ENCODE results near the gene EHMT1.
"Not testable (repeated sequence)": the region's sequence is repeated elsewhere in the genome, so short reads cannot be mapped to it uniquely, and the experiment has no call there.

Gene EHMT1

GRCh38 chr9:137876781-137877386 is 258.1 kb downstream of the EHMT1 start:
- H3K4me3 ChIP-seq (ENCODE audit: low read length in 2 of 2), result no peak overlapping the region
- H3K36me3 ChIP-seq (ENCODE audit: control insufficient read depth in 2 of 2, insufficient read depth in 2 of 2, low read length in 2 of 2), result no peaks in the 10 kb centered on the region
- H3K9ac ChIP-seq (ENCODE audit: low read length in 2 of 2), result no peak overlapping the region
- H3K27ac ChIP-seq (ENCODE audit: low read length), result no peak overlapping the region
- H3K4me1 ChIP-seq (ENCODE audit: control insufficient read depth, insufficient read depth, low read length), result peaks cover 5% of the 10 kb centered on the region
- H3K9me3 ChIP-seq (ENCODE audit: control insufficient read depth in 2 of 2, low read length in 2 of 2), result no peaks in the 10 kb centered on the region
- peaks cover 35 to 38% of the 10 kb centered on the region in 2 donors for H3K27me3 ChIP-seq (ENCODE audit: control insufficient read depth in 1 of 2, insufficient read depth in 2 of 2, low read length in 2 of 2)

DNA sequence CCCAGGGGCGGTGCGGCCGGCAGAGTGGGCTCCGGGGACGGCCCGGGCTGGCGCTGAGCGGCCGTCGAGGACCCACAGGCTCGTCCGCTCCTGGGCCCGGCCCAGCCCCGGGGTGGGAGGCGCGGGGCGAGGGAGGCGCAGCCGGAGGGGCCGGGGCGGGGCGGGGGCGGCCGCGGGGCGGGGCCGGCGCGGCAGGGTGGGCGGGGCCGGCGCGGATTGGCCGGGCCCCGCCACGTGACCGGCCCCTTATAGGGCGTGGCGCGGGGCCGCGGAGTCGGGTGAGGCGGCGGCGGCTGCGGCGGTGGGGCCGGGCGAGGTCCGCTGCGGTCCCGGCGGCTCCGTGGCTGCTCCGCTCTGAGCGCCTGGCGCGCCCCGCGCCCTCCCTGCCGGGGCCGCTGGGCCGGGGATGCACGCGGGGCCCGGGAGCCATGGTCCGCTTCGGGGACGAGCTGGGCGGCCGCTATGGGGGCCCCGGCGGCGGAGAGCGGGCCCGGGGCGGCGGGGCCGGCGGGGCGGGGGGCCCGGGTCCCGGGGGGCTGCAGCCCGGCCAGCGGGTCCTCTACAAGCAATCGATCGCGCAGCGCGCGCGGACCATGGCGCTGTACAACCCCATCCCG is 258.8 kb downstream of the EHMT1 start, which contains the start of gene CACNA1B:
Gene CACNA1B (plus strand): TSS at position 277 of the 617 bp plus-strand sequence. CDS start 152 bp downstream, at position 429.
- H3K27ac ChIP-seq (ENCODE audit: low read length); H3K4me1 ChIP-seq (ENCODE audit: control insufficient read depth, insufficient read depth, low read length); H3K9ac ChIP-seq (ENCODE audit: low read length in 2 of 2); H3K36me3 ChIP-seq (ENCODE audit: control insufficient read depth in 2 of 2, insufficient read depth in 2 of 2, low read length in 2 of 2); H3K9me3 ChIP-seq (ENCODE audit: control insufficient read depth in 2 of 2, low read length in 2 of 2): not testable (repeated sequence)
- Histone ChIP-seq H3K4me3 (ENCODE audit: low read length in 2 of 2) (peak within 1 kb of the TSS; percentile 31 to 68), H3K27me3 (ENCODE audit: control insufficient read depth in 1 of 2, insufficient read depth in 2 of 2, low read length in 2 of 2) (peaks cover 34 to 35% of the 10 kb centered on the region in 2 donors)

GRCh38 chr9:137878146-137878941 is 259.5 kb downstream of the EHMT1 start:
- H3K9ac ChIP-seq (ENCODE audit: low read length in 2 of 2), result no peak overlapping the region
- no peaks in the 10 kb centered on the region for H3K36me3 ChIP-seq (ENCODE audit: control insufficient read depth in 2 of 2, insufficient read depth in 2 of 2, low read length in 2 of 2)
- H3K4me3 ChIP-seq (ENCODE audit: low read length in 2 of 2), result peak overlapping the region; percentile 31 to 68
- H3K9me3 ChIP-seq (ENCODE audit: control insufficient read depth in 2 of 2, low read length in 2 of 2), result no peaks in the 10 kb centered on the region
- peaks cover 34 to 35% of the 10 kb centered on the region in 2 donors for H3K27me3 ChIP-seq (ENCODE audit: control insufficient read depth in 1 of 2, insufficient read depth in 2 of 2, low read length in 2 of 2)
- peaks cover 5% of the 10 kb centered on the region for H3K4me1 ChIP-seq (ENCODE audit: control insufficient read depth, insufficient read depth, low read length)
- H3K27ac ChIP-seq (ENCODE audit: low read length), result no peak overlapping the region

DNA sequence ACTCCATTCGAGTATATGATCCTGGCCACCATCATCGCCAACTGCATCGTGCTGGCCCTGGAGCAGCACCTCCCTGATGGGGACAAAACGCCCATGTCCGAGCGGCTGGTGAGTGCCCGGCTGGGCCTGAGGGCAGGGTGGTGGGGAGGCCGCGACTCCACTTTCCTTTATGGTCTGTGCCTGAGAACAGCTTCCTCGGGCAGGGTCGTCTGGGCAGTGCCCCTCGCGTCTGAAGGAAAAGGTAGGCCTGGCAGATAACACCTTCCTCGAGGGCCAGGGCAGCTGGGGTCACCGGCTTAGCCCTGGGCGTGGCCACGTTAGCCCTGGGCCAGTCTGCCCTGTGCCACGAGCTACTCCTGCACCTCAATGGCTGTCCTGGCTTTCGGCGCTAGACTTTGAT is 260.2 kb downstream of the EHMT1 start:
- no peak overlapping the region for H3K27ac ChIP-seq (ENCODE audit: low read length)
- peaks cover 5% of the 10 kb centered on the region for H3K4me1 ChIP-seq (ENCODE audit: control insufficient read depth, insufficient read depth, low read length)
- H3K4me3 ChIP-seq (ENCODE audit: low read length in 2 of 2), result no peak overlapping the region
- no peaks in the 10 kb centered on the region for H3K36me3 ChIP-seq (ENCODE audit: control insufficient read depth in 2 of 2, insufficient read depth in 2 of 2, low read length in 2 of 2)
- H3K9me3 ChIP-seq (ENCODE audit: control insufficient read depth in 2 of 2, low read length in 2 of 2), result no peaks in the 10 kb centered on the region
- no peak overlapping the region for H3K9ac ChIP-seq (ENCODE audit: low read length in 2 of 2)
- peaks cover 34 to 35% of the 10 kb centered on the region in 2 donors for H3K27me3 ChIP-seq (ENCODE audit: control insufficient read depth in 1 of 2, insufficient read depth in 2 of 2, low read length in 2 of 2)

DNA sequence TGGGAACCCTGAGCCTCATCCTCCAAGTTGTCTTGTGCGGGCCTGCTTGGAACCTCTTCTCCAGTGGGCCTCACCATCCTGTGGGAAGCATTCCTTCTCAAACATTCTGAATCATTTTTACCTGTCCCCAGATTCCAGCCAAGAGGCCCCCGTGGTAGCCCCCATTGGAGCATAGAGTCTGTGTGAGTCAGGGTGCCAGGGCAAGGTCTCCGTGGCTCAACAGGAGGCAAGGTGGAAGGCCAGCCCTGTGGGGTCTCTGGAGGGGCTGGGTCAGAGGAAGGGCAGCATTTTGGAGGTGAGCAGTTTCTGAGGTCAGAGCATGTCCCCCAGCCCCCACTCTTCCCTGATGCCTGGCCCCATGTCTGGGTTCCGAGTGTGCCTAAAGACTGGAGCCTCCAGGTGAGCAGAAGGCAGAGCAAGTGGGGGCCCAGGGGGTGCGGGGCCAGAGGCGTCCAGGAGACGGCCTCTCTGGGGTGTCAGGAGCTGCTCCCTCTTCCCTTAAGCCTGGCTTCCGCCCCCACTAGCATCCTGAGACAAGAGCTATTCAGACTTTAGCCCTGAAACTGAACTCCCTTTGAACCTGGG is 260.9 kb downstream of the EHMT1 start:
- H3K9me3 ChIP-seq (ENCODE audit: control insufficient read depth in 2 of 2, low read length in 2 of 2), result no peaks in the 10 kb centered on the region
- peaks cover 5% of the 10 kb centered on the region for H3K4me1 ChIP-seq (ENCODE audit: control insufficient read depth, insufficient read depth, low read length)
- H3K27ac ChIP-seq (ENCODE audit: low read length), result no peak overlapping the region
- no peak overlapping the region for H3K4me3 ChIP-seq (ENCODE audit: low read length in 2 of 2)
- no peaks in the 10 kb centered on the region for H3K36me3 ChIP-seq (ENCODE audit: control insufficient read depth in 2 of 2, insufficient read depth in 2 of 2, low read length in 2 of 2)
- H3K27me3 ChIP-seq (ENCODE audit: control insufficient read depth in 1 of 2, insufficient read depth in 2 of 2, low read length in 2 of 2), result peaks cover 34 to 35% of the 10 kb centered on the region in 2 donors
- H3K9ac ChIP-seq (ENCODE audit: low read length in 2 of 2), result no peak overlapping the region

- no peak overlapping the region for H3K9ac ChIP-seq (ENCODE audit: low read length in 2 of 2)
- H3K27me3 ChIP-seq (ENCODE audit: control insufficient read depth in 1 of 2, insufficient read depth in 2 of 2, low read length in 2 of 2), result peaks cover 30 to 35% of the 10 kb centered on the region in 2 donors
- no peak overlapping the region for H3K27ac ChIP-seq (ENCODE audit: low read length)
- H3K4me3 ChIP-seq (ENCODE audit: low read length in 2 of 2), result no peak overlapping the region
- no peaks in the 10 kb centered on the region for H3K36me3 ChIP-seq (ENCODE audit: control insufficient read depth in 2 of 2, insufficient read depth in 2 of 2, low read length in 2 of 2)
- H3K9me3 ChIP-seq (ENCODE audit: control insufficient read depth in 2 of 2, low read length in 2 of 2), result no peaks in the 10 kb centered on the region
- peaks cover 5% of the 10 kb centered on the region for H3K4me1 ChIP-seq (ENCODE audit: control insufficient read depth, insufficient read depth, low read length)
These were observed 261.6 kb downstream of the EHMT1 start for GRCh38 chr9:137880160-137880975.

GRCh38 chr9:137880976-137881530 is 262.2 kb downstream of the EHMT1 start:
- Histone ChIP-seq H3K27me3 (ENCODE audit: control insufficient read depth in 1 of 2, insufficient read depth in 2 of 2, low read length in 2 of 2) (peaks cover 23 to 35% of the 10 kb centered on the region in 2 donors), H3K4me1 (ENCODE audit: control insufficient read depth, insufficient read depth, low read length) (peaks cover 5% of the 10 kb centered on the region), H3K4me3 (ENCODE audit: low read length in 2 of 2) (no peak overlapping the region)

DNA sequence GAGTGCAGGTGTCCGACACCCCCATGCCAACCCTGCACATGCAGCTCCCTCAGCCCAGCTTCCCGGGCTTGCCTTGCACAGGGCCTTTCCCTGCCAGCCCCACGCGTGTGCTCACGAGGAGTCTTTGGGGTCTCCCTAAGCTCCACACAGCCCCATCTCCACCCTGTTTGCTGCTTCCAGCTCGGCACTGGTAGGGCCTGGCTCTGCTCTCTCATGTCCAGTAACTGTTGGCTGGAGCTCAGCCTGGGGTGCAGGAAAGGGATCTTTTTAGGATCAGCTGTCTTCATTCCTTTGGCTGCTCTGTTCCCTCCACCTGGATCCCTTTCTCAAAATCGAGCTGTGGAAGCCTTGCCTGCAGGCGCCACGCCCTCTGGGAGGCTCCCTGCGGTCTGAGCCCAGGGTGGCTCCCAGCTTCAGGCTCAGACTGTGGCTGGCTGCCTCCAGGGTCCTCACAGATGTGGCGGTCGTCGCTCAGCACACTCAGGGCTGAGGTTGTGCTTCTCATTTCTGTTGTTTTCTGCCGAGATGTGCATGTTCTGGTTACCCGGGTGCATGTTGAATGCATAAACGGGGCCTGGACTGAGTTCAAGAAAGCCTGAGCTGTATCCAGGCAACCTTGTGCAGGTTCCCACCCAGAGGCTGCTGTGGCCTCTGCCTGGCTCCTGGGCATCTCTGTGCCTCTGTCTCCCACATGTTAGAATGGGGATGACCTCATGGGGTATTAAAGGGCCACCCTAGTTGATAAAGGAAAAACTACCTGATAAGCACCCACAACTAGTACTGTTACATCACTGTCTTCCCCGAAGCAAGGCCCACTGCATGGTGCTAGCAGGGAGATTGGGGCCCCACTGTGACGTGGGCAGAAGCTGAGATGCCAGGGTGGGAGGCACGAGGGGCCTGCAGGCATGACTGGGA is 263.0 kb downstream of the EHMT1 start:
- no peaks in the 10 kb centered on the region for H3K36me3 ChIP-seq (ENCODE audit: control insufficient read depth in 2 of 2, insufficient read depth in 2 of 2, low read length in 2 of 2)
- H3K9me3 ChIP-seq (ENCODE audit: control insufficient read depth in 2 of 2, low read length in 2 of 2), result no peaks in the 10 kb centered on the region
- peaks cover 5% of the 10 kb centered on the region for H3K4me1 ChIP-seq (ENCODE audit: control insufficient read depth, insufficient read depth, low read length)
- no peak overlapping the region for H3K4me3 ChIP-seq (ENCODE audit: low read length in 2 of 2)
- peaks cover 16 to 28% of the 10 kb centered on the region in 2 donors for H3K27me3 ChIP-seq (ENCODE audit: control insufficient read depth in 1 of 2, insufficient read depth in 2 of 2, low read length in 2 of 2)
- no peak overlapping the region for H3K27ac ChIP-seq (ENCODE audit: low read length)
- no peak overlapping the region for H3K9ac ChIP-seq (ENCODE audit: low read length in 2 of 2)

More at GRCh38 chr9:137880976-137881530, 262.2 kb downstream of the EHMT1 start:
- no peak overlapping the region for H3K9ac ChIP-seq (ENCODE audit: low read length in 2 of 2)
- H3K9me3 ChIP-seq (ENCODE audit: control insufficient read depth in 2 of 2, low read length in 2 of 2), result no peaks in the 10 kb centered on the region
- no peak overlapping the region for H3K27ac ChIP-seq (ENCODE audit: low read length)
- H3K36me3 ChIP-seq (ENCODE audit: control insufficient read depth in 2 of 2, insufficient read depth in 2 of 2, low read length in 2 of 2), result no peaks in the 10 kb centered on the region

DNA sequence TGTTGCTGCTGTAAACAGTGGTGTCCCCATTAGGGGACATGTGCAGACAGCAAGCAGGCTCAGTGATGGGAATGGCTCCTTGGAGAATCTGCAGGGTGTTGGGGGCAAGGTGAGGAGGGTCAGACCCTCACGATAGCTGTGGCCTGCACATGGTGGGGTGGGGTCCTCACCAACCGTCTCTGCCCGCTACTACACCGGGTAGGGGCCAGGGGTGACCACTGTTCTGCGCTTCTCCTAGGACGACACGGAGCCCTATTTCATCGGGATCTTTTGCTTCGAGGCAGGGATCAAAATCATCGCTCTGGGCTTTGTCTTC is 263.7 kb downstream of the EHMT1 start:
- no peak overlapping the region for H3K4me3 ChIP-seq (ENCODE audit: low read length in 2 of 2)
- H3K4me1 ChIP-seq (ENCODE audit: control insufficient read depth, insufficient read depth, low read length), result peaks cover 5% of the 10 kb centered on the region
- peaks cover 14 to 23% of the 10 kb centered on the region in 2 donors for H3K27me3 ChIP-seq (ENCODE audit: control insufficient read depth in 1 of 2, insufficient read depth in 2 of 2, low read length in 2 of 2)
- no peaks in the 10 kb centered on the region for H3K36me3 ChIP-seq (ENCODE audit: control insufficient read depth in 2 of 2, insufficient read depth in 2 of 2, low read length in 2 of 2)
- no peak overlapping the region for H3K9ac ChIP-seq (ENCODE audit: low read length in 2 of 2)
- no peak overlapping the region for H3K27ac ChIP-seq (ENCODE audit: low read length)
- no peaks in the 10 kb centered on the region for H3K9me3 ChIP-seq (ENCODE audit: control insufficient read depth in 2 of 2, low read length in 2 of 2)

Measured in stomach smooth muscle (tissue), 2 donors.